Duodenal mucosa (tissue), 2 donors: ENCODE results near the gene NTN1.

Experiments
- H3K27ac ChIP-seq: one replicate; pipeline ENCODE4 v1.7.0; 2013; ENCODE audit warnings: low read depth, low read length
- H3K27me3 ChIP-seq, 2 donors: one replicate each; pipeline ENCODE4 v1.7.0; 2013; ENCODE audit warnings: low read length in 2 of 2, control low read depth in 1 of 2; ENCODE audit not compliant: insufficient read depth in 2 of 2, control insufficient read depth in 1 of 2
- H3K36me3 ChIP-seq, 2 donors: one replicate each; pipeline ENCODE4 v1.7.0; 2013; ENCODE audit warnings: low read length in 2 of 2, control low read depth in 1 of 2; ENCODE audit not compliant: insufficient read depth in 2 of 2, control insufficient read depth in 1 of 2
- H3K4me1 ChIP-seq, 2 donors: one replicate each; pipeline ENCODE4 v1.7.0; 2013; ENCODE audit warnings: low read length in 2 of 2, control low read depth in 1 of 2; ENCODE audit not compliant: insufficient read depth in 2 of 2, control insufficient read depth in 1 of 2
- H3K4me3 ChIP-seq, 2 donors: one replicate each; pipeline ENCODE4 v1.7.0; 2013; ENCODE audit warnings: low read length in 2 of 2, low read depth in 1 of 2
- H3K9ac ChIP-seq, 2 donors: one replicate each; pipeline ENCODE4 v1.7.0; 2013; ENCODE audit warnings: low read length in 2 of 2, low read depth in 1 of 2
- H3K9me3 ChIP-seq, 2 donors: one replicate each; pipeline ENCODE4 v1.7.0; 2013; ENCODE audit warnings: low read length in 2 of 2, control low read depth in 1 of 2; ENCODE audit not compliant: control insufficient read depth in 1 of 2

NTN1 gene

DNA sequence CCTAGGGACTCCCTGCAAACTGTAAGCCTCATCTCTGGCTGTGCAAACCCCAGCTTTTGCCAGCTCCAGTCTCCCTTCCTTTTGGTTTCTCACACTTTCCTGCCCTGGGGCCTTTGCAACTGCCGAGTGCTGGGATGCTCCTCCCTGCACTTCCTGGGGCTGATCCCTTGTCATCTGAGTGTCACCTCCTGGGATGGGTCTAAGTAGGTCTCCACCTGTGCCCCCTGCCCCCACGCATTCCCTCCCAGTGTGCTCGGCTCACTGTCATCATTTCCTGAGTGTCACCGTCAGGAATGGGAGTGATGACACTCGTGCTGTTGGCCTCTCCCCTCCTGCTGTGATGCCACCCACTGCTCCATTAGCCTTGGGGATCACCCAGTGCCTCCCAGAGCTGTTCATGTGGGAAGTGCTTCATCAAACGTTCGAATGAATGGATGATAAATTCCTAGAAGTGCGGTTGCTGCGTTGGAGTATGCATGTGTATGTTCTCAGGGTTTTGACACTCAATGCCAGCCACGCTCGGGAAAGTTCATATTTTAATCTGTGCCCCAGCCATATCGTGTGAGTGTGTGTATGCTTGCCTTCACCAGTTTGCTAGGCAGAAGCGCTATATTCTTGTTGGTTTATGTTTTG, 189.9 kb downstream of the NTN1 start:
- peaks cover 14 to 15% of the 10 kb centered on the region in 2 donors for H3K4me1 ChIP-seq
- H3K4me3 ChIP-seq, result no peak overlapping the region
- H3K27me3 ChIP-seq, result no peaks in the 10 kb centered on the region
- H3K9me3 ChIP-seq, result peaks cover 9 to 11% of the 10 kb centered on the region in 2 donors
- no peaks in the 10 kb centered on the region for H3K36me3 ChIP-seq
- no peak overlapping the region for H3K27ac ChIP-seq
- no peak overlapping the region for H3K9ac ChIP-seq

DNA sequence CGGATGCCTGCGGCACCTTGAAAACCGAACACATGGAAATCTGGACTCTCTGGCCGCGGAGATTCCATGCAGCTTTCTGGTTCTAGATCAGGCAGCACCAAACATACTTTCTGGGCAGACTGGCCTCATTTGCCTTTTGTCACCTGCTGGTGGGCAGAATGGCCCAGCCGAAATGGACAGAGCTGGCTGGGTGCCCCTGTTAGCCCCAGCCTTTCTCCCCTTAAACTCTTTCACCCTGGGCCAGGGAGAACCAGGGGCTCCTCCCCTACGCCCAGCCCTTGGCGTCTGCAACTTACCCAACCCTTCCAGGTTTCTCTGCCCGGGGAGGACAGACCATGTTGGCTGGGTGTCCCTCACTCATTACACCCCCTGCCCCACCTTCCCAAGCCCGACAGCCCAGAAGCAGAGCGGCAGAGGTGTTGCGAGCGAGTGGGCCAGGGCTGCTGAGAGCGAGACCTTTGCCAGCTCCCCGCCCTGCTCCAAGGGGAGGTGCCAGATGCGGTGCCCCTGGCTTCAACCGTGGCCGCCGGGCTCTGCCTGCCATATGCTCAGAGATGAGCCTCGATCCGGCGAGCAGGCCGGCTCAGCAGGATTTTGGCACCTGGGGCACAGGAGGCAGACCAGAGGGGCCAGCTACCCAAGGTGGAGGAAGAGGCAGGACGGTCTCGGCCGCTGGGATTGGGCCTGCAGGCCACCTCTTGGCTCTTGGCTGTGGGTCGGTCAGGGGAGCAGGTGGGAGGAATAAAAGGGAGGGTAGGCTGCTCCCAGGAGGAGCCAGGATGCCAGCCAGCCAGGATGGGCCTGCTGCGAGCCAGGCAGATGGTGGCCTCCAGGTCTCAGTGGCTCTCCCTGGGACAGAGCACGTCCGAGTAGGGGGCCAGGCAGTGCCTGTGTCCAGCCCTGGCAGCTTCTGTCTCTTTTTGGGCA, 191.3 kb downstream of the NTN1 start:
- Histone ChIP-seq H3K4me1 (peaks cover 6 to 9% of the 10 kb centered on the region in 2 donors), H3K36me3 (no peaks in the 10 kb centered on the region), H3K27me3 (no peaks in the 10 kb centered on the region), H3K27ac (no peak overlapping the region), H3K9ac (no peak overlapping the region), H3K9me3 (peaks cover 9 to 11% of the 10 kb centered on the region in 2 donors), H3K4me3 (no peak overlapping the region)

DNA sequence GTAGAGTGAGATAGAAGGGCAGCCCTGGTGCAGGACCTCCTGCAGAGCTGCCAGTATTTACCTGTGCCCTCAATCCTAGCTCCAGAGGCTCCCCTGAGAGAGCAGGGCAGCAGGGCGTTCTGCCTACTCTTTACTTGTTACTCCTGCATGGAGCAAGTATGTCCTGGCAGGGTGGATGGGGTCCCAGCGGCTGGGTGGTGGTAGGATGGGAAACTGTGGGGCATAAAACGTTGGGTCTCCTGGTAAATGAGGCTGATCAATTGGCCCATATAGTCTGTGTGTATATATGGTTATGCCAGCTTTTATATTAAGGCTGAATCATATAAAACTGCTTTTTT, 192.0 kb downstream of the NTN1 start:
- H3K4me3 ChIP-seq, result no peak overlapping the region
- peaks cover 9 to 11% of the 10 kb centered on the region in 2 donors for H3K9me3 ChIP-seq
- no peak overlapping the region for H3K27ac ChIP-seq
- H3K4me1 ChIP-seq, result peaks cover 10 to 11% of the 10 kb centered on the region in 2 donors
- H3K9ac ChIP-seq, result no peak overlapping the region
- no peaks in the 10 kb centered on the region for H3K36me3 ChIP-seq
- no peaks in the 10 kb centered on the region for H3K27me3 ChIP-seq

DNA sequence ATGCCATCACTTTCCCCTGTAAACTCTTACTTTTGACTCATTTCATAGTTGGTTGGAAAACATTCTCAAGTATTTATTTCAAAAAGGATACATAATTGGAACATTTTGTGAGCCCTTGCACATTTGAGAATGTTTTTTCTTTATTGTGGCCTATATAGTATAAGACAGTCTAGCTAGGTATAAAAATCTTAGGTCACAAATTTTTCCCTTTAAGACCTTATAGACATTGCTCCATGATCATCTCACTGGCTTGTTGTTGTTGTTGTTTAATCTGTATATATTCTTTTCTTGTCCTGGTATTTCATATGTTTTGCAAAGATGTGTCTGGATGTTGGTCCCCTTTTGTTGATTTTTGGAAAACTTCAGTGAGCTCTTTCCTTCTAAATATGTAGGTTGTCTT, 194.2 kb downstream of the NTN1 start:
- Histone ChIP-seq H3K27ac (no peak overlapping the region), H3K4me3 (no peak overlapping the region), H3K9ac (no peak overlapping the region), H3K4me1 (peaks cover 18 to 19% of the 10 kb centered on the region in 2 donors), H3K9me3 (peaks cover 9 to 11% of the 10 kb centered on the region in 2 donors), H3K36me3 (no peaks in the 10 kb centered on the region), H3K27me3 (no peaks in the 10 kb centered on the region)

DNA sequence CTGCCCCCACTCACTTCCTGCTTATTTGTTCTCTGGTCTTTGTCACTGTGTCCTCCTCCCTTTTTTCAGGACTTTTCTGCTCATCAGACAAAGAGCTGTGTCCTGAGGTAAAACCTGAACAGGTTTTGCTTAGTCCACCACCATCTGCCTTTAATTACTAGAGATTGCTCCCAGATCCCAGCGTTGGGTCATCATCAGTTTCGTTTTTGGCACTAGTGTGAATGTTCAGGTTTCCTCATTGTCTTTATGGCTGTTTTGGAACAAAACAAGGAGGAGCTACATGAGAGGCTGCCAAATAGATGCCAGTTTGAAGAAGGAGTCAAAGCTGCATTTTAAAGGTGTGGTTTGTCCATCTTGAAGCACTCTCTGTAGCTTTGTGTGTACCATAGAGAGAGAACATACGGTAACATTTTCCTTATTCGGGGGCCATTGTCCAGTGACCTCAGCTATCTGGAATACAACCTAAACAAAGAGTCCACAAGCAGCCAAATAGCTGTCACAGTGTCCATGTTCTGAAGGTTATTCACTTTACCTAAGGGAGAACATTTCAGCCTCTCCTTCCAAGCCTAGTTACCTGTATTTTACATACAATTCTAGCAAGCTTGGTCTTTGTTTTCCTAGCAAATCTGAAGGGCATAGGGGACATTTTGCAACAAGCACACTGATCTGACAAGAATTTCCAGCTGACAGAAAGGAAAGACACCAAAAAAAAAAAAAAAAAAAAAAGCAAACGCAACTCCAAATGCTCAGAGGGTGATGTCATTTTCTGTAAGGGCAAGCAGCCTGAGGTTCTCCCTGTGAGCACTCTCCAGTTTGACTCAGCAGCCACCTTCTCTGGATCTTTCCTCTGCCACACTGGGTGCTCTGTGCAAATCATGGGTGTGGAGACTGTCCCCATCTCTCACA, 196.1 kb downstream of the NTN1 start:
- Histone ChIP-seq H3K4me3 (no peak overlapping the region), H3K27ac (no peak overlapping the region), H3K4me1 (peaks cover 18 to 19% of the 10 kb centered on the region in 2 donors), H3K9me3 (peaks cover 9 to 11% of the 10 kb centered on the region in 2 donors), H3K36me3 (no peaks in the 10 kb centered on the region), H3K9ac (no peak overlapping the region), H3K27me3 (no peaks in the 10 kb centered on the region)

DNA sequence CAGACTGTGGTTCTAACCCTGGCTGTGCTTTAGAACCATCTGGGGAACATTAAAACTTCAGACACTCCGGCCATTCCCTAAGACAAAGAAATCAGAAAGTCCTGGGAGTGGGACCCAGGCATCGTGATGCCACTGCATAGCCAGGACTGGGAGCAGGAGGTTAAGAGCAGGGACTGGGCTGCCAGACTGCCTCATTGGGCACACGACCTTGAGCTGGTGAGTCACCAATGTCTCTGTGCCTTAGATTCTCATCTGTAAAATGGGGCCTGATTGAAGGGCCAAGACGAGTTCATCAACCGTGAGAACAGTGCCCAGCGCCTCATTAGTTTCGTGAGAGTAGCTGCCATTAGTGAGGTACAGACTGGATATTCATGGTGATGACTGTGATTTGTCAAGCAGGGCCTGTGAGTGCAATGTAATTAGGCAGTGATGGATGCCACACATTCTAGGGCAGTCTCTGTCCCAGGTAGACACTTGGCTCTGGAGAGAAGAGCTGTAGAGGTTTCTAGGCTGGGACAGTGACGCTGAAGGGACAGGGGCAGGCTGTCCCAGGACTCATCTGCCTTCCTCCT, 196.8 kb downstream of the NTN1 start:
- no peaks in the 10 kb centered on the region for H3K36me3 ChIP-seq
- no peak overlapping the region for H3K9ac ChIP-seq
- no peak overlapping the region for H3K4me3 ChIP-seq
- peaks cover 18 to 19% of the 10 kb centered on the region in 2 donors for H3K4me1 ChIP-seq
- peaks cover 9 to 11% of the 10 kb centered on the region in 2 donors for H3K9me3 ChIP-seq
- no peaks in the 10 kb centered on the region for H3K27me3 ChIP-seq
- H3K27ac ChIP-seq, result no peak overlapping the region

DNA sequence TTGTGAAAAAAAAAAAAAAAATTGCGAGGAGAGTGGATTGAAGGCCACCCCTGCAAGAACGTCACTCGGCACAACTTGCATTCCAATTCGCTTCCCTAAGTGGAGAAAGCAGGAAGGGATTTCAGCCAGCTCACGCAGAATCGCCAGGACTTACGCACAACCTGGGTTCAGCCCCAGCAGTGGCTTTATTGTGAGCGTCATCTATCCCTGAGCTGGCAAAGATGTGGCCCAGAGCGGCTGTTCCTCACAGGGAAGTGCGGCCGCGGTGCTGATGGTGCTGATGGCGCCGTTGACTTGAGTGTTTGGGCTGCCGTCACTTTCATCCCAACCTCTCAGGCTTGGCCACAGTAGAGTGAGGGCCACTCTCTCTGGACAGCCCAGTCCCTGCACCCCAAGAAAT, 197.6 kb downstream of the NTN1 start:
- no peaks in the 10 kb centered on the region for H3K27me3 ChIP-seq
- no peak overlapping the region for H3K4me3 ChIP-seq
- peaks cover 9 to 11% of the 10 kb centered on the region in 2 donors for H3K9me3 ChIP-seq
- peaks cover 18 to 19% of the 10 kb centered on the region in 2 donors for H3K4me1 ChIP-seq
- H3K9ac ChIP-seq, result no peak overlapping the region
- no peaks in the 10 kb centered on the region for H3K36me3 ChIP-seq
- H3K27ac ChIP-seq, result no peak overlapping the region

DNA sequence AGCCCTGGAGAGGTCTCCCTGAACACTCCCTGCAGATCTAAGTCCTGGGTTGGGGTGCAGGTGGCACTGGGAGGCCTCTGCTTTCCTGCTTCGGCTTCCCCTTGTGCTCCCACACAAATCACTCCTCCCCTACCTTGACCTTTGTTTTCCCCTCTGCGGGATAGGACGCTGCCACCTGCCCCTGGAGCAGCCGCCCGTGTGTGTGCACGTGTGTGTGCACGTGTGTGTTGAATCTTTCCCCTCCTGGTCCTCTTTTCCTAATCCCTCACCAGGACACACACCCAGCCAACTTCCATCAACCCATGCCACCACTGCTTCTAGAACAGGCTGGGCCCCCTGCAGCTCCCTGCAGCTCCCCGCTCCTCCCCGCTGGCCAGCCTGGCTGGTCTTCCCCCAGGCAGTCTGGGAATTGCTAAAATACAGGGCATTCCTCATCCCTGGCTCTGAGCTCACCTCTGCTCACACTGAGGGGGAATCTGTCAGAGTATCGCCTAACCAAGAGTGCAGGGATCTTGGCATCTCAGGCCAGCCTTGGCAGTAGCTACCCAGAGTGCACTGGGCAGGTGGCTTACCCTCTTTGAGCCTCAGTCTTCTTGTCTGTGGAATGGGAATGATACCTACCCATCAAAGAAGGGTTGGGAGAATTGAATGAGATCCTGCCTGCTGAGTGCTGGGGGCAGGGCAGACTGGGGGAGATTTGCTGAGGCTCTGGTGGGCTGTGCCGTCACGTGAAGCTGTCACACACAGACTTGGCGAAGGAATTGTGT, 198.5 kb downstream of the NTN1 start:
- H3K27me3 ChIP-seq, result no peaks in the 10 kb centered on the region
- no peak overlapping the region for H3K9ac ChIP-seq
- no peak overlapping the region for H3K27ac ChIP-seq
- peaks cover 9 to 11% of the 10 kb centered on the region in 2 donors for H3K9me3 ChIP-seq
- no peak overlapping the region for H3K4me3 ChIP-seq
- H3K4me1 ChIP-seq, result peaks cover 18 to 19% of the 10 kb centered on the region in 2 donors
- no peaks in the 10 kb centered on the region for H3K36me3 ChIP-seq

DNA sequence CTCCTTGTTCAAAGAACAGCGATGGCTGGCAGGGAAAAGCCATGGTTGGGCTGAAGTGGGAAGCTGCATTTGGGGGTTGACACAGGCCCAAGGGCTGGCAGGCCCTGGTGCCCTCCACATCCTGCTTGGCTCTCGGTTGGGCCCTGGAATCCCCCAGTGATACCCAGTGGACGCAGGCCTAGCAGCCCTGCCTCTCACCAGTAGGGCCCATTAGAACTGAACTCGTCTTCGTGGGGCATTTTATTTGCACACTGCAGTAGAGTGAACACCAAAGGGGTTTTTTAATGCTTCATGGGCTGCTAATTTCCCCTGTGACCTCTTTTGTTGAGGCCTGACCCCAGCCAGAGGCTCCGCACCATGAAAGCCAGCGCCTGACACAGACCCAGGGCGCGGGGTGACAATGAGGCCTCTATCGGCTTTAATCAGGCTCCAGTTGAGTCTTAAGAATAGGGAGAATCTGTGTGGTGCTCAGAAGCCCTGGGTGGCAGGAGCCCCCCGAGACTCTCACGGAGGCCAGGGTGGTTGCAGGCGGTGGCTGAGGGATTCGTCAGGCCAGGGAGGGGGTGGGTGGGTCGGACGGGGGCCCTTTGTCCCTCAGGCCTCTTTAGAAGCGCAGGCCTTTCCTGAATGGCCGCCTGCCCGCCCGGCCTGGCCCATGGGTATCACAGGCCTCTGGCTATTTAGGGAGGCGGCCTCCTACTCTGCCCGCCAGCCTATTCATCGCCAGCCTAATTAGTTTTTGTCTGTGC, 199.3 kb downstream of the NTN1 start:
- Histone ChIP-seq H3K4me3 (no peak overlapping the region), H3K27ac (no peak overlapping the region), H3K9ac (no peak overlapping the region), H3K4me1 (peaks cover 18 to 19% of the 10 kb centered on the region in 2 donors), H3K36me3 (no peaks in the 10 kb centered on the region), H3K9me3 (peaks cover 5 to 7% of the 10 kb centered on the region in 2 donors), H3K27me3 (no peaks in the 10 kb centered on the region)
